Esophagus squamous epithelium (tissue), 4 donors: ENCODE measurements around the gene TPM3.

Experiments used
- POLR2A ChIP-seq, 4 donors: fragments of 450-650 bp; IDR thresholded peaks; one replicate each; pipeline ENCODE4 v1.6.1; 2017; ENCODE audit warnings: antibody characterized with exemption in 4 of 4, mild to moderate bottlenecking in 4 of 4, moderate library complexity in 3 of 4
- TF ChIP-seq, protein P1 (sequence below), 6 experiments: fragments of 450-650 bp in 4 of 6; fragments of 200-600 bp in 2 of 6; sonication (generic) in 2 of 6; IDR thresholded peaks; one replicate each; pipeline ENCODE4 v1.5.1; 2016 to 2019; ENCODE audit warnings: antibody characterized with exemption in 6 of 6, mild to moderate bottlenecking in 4 of 6, moderate library complexity in 4 of 6

GRCh38 chr1:154137888-154138287 is 54.0 kb downstream of the TPM3 start:
- TF ChIP-seq, protein P1, sequence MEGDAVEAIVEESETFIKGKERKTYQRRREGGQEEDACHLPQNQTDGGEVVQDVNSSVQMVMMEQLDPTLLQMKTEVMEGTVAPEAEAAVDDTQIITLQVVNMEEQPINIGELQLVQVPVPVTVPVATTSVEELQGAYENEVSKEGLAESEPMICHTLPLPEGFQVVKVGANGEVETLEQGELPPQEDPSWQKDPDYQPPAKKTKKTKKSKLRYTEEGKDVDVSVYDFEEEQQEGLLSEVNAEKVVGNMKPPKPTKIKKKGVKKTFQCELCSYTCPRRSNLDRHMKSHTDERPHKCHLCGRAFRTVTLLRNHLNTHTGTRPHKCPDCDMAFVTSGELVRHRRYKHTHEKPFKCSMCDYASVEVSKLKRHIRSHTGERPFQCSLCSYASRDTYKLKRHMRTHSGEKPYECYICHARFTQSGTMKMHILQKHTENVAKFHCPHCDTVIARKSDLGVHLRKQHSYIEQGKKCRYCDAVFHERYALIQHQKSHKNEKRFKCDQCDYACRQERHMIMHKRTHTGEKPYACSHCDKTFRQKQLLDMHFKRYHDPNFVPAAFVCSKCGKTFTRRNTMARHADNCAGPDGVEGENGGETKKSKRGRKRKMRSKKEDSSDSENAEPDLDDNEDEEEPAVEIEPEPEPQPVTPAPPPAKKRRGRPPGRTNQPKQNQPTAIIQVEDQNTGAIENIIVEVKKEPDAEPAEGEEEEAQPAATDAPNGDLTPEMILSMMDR (IDR thresholded peaks at IDR 0.05) = no peak
- no peak for TF ChIP-seq POLR2A (IDR thresholded peaks at IDR 0.05)
